Measurements from ENCODE around the gene NT5C1B. TPM values are rescaled to one million over a fixed set of nuclear protein-coding genes. Genes with fewer than 3 reads are reported as not detected.
A peak's percentile ranks its signal among the peaks of the same experiment; 100 is the strongest.

NT5C1B gene
- total RNA-seq, 2 donors from 2014 or later = not detected

- H3K27ac Mint-ChIP-seq = no peak overlapping the region
- no peaks in the 10 kb centered on the region for H3K36me3 Mint-ChIP-seq (ENCODE audit: low read depth)
- H3K27me3 Mint-ChIP-seq = no peaks in the 10 kb centered on the region
- H3K9me3 Mint-ChIP-seq = peaks cover 3% of the 10 kb centered on the region
- ATAC-seq (replicated peaks) = no peak
- no peaks in the 10 kb centered on the region for H3K4me1 Mint-ChIP-seq
- H3K4me3 Mint-ChIP-seq = no peak overlapping the region
Observed at GRCh38 chr2:18611184-18611583, 21.8 kb upstream of the NT5C1B start.

GRCh38 chr2:18610651-18611050 lies 21.3 kb upstream of the NT5C1B start:
- Mint-ChIP-seq H3K4me3 (no peak overlapping the region), H3K4me1 (no peaks in the 10 kb centered on the region), H3K9me3 (peaks cover 2% of the 10 kb centered on the region), H3K27ac (no peak overlapping the region), H3K27me3 (no peaks in the 10 kb centered on the region), H3K36me3 (ENCODE audit: low read depth) (no peaks in the 10 kb centered on the region)
- ATAC-seq (replicated peaks) = no peak

DNA sequence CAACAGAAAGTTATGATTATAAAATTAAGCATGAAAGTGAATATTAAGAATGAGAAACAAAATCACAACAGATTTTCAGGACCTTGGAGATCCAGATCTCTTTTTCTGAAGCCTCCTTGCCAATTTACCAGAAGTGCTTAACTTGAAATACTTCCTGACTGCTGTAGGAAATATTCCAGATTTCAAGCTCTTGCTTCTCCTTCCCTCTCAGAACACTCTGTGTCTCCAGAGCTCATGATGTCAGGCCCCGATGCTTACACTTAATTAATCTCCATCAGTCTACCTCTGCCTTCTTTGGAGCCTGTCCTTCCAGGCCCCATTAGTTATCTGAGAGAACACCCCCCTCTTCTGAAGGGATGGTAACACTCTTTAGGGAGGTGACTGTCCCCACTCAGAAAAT lies 20.7 kb upstream of the NT5C1B start:
- no peaks in the 10 kb centered on the region for H3K36me3 Mint-ChIP-seq (ENCODE audit: low read depth)
- H3K4me1 Mint-ChIP-seq = no peaks in the 10 kb centered on the region
- H3K4me3 Mint-ChIP-seq = no peak overlapping the region
- ATAC-seq (replicated peaks) = no peak
- no peaks in the 10 kb centered on the region for H3K9me3 Mint-ChIP-seq
- H3K27me3 Mint-ChIP-seq = no peaks in the 10 kb centered on the region
- no peak overlapping the region for H3K27ac Mint-ChIP-seq

GRCh38 chr2:18605115-18605514 lies 15.7 kb upstream of the NT5C1B start:
- no peaks in the 10 kb centered on the region for H3K27me3 Mint-ChIP-seq
- no peak overlapping the region for H3K27ac Mint-ChIP-seq
- H3K9me3 Mint-ChIP-seq = no peaks in the 10 kb centered on the region
- no peak overlapping the region for H3K4me3 Mint-ChIP-seq
- no peaks in the 10 kb centered on the region for H3K4me1 Mint-ChIP-seq
- no peaks in the 10 kb centered on the region for H3K36me3 Mint-ChIP-seq (ENCODE audit: low read depth)
- peak; percentile 90 for ATAC-seq (replicated peaks)

DNA sequence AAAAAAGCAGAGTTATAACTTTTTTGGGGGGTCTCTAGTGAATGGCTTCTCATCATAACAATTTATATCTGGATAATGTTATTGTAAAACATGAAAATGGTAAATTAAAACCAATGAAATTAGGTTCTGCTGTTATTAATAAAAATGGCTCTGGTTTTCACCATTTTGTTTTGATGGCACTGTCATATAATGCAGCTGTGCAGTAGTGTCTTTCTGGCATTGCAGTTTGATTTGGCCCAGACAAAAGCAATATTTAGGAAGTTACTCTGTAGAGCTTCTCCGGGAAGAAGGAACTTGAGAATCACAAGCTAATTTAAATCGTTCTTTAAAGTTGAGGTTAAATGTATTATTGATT lies 15.1 kb upstream of the NT5C1B start:
- no peak overlapping the region for H3K4me3 Mint-ChIP-seq
- no peaks in the 10 kb centered on the region for H3K27me3 Mint-ChIP-seq
- no peaks in the 10 kb centered on the region for H3K36me3 Mint-ChIP-seq (ENCODE audit: low read depth)
- no peaks in the 10 kb centered on the region for H3K4me1 Mint-ChIP-seq
- H3K27ac Mint-ChIP-seq = no peak overlapping the region
- no peaks in the 10 kb centered on the region for H3K9me3 Mint-ChIP-seq
- ATAC-seq (replicated peaks) = no peak

DNA sequence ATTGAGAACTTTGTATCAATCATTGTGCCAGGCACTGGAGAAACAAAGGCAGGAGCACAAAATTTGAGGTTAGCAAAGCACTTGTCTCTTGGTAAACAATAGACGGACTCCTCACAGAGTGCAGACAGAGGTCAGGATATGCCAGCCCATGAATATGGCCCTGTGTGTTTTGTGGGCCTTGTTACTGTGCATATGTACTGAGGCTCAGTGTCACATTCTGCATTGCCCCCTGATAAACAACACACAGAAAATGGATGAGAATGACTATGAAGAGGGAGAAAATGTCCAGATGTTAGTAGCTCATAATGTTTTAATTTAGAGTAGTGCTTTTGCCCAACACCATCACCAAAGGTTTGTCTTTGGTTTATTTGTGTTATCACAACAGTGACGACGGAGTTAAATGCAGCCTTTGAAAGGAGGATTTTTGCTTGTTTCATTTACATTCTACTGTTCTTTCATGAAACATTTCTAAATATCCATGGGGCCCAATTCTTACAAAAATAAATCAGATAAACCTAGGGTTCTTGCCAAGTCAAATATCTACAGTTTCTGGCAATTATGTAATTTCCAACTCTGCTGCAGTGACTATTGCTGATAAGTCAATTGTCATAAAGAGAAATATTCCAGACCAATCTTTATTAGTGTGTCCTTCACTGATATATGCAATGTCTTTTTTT lies 14.6 kb upstream of the NT5C1B start:
- no peaks in the 10 kb centered on the region for H3K27me3 Mint-ChIP-seq
- H3K9me3 Mint-ChIP-seq = no peaks in the 10 kb centered on the region
- H3K27ac Mint-ChIP-seq = no peak overlapping the region
- no peak overlapping the region for H3K4me3 Mint-ChIP-seq
- H3K4me1 Mint-ChIP-seq = no peaks in the 10 kb centered on the region
- no peak for ATAC-seq (replicated peaks)
- no peaks in the 10 kb centered on the region for H3K36me3 Mint-ChIP-seq (ENCODE audit: low read depth)

GRCh38 chr2:18602298-18602697 lies 12.9 kb upstream of the NT5C1B start:
- Mint-ChIP-seq H3K4me3 (no peak overlapping the region), H3K9me3 (no peaks in the 10 kb centered on the region), H3K4me1 (no peaks in the 10 kb centered on the region), H3K36me3 (ENCODE audit: low read depth) (no peaks in the 10 kb centered on the region), H3K27me3 (no peaks in the 10 kb centered on the region), H3K27ac (no peak overlapping the region)
- no peak for ATAC-seq (replicated peaks)

DNA sequence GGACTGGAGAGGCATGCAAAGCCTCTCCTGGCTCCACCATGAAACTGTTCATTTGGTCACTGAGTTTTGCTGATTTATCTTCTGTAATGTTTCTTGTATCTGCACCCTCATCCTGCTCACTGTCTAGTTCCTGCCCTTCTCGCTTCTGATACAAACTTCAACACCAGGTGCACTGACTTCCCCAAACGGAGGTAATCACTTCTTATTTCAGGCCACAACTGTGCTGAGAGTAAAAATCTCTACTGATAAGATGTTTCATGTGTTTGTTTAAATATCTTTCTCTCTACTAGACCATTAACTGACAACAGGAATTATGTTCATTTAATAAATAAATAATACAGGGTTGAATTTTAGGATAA lies 10.9 kb upstream of the NT5C1B start:
- Mint-ChIP-seq H3K27ac (no peak overlapping the region), H3K4me1 (no peaks in the 10 kb centered on the region), H3K9me3 (no peaks in the 10 kb centered on the region), H3K36me3 (ENCODE audit: low read depth) (no peaks in the 10 kb centered on the region), H3K27me3 (no peaks in the 10 kb centered on the region), H3K4me3 (no peak overlapping the region)
- no peak for ATAC-seq (replicated peaks)

DNA sequence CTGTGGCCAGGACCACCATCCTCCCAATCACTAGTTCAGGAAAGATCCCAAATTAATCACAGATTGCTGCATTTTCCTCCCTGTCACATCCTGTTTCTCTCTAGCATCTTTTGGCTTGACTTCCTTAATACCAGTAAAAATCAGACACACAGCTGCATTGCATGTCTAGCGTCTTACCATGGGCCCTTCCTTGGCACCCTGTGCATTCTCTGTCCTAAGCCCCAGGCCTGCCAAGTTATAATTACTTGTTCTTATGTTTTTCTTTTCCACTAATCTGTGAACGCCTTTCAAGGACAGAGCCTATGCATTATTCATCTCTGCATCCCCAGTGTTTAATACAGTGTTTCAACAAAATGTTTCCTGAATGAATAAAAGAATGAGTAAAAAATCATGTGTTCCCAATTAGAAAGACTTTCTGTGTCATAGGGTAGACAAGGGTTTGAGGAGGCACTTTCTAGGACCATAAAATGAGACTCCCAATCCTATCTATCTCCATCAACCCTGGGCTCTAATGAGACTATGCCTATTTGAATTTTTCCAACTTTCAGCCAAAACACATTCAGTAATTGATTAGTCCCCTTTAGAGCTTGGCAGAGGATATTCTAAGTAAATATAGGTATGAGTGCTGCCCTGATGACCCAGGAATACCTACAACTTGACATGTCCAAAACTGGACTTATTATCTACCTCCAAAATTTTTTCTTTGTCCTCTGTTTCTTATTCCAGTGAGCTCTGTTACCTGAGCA lies 10.3 kb upstream of the NT5C1B start:
- no peak overlapping the region for H3K27ac Mint-ChIP-seq
- H3K27me3 Mint-ChIP-seq = no peaks in the 10 kb centered on the region
- ATAC-seq (replicated peaks) = no peak
- H3K36me3 Mint-ChIP-seq (ENCODE audit: low read depth) = no peaks in the 10 kb centered on the region
- H3K4me1 Mint-ChIP-seq = no peaks in the 10 kb centered on the region
- H3K9me3 Mint-ChIP-seq = no peaks in the 10 kb centered on the region
- H3K4me3 Mint-ChIP-seq = no peak overlapping the region

- no peaks in the 10 kb centered on the region for H3K27me3 Mint-ChIP-seq
- ATAC-seq (replicated peaks) = no peak
- no peak overlapping the region for H3K4me3 Mint-ChIP-seq
- no peaks in the 10 kb centered on the region for H3K4me1 Mint-ChIP-seq
- H3K36me3 Mint-ChIP-seq (ENCODE audit: low read depth) = no peaks in the 10 kb centered on the region
- H3K27ac Mint-ChIP-seq = no peak overlapping the region
- no peaks in the 10 kb centered on the region for H3K9me3 Mint-ChIP-seq
Observed at GRCh38 chr2:18598848-18599484, 9.6 kb upstream of the NT5C1B start.

GRCh38 chr2:18597618-18598017 lies 8.2 kb upstream of the NT5C1B start:
- H3K4me1 Mint-ChIP-seq = no peaks in the 10 kb centered on the region
- no peak for ATAC-seq (replicated peaks)
- no peaks in the 10 kb centered on the region for H3K27me3 Mint-ChIP-seq
- no peak overlapping the region for H3K27ac Mint-ChIP-seq
- no peak overlapping the region for H3K4me3 Mint-ChIP-seq
- H3K36me3 Mint-ChIP-seq (ENCODE audit: low read depth) = no peaks in the 10 kb centered on the region
- H3K9me3 Mint-ChIP-seq = no peaks in the 10 kb centered on the region

- Mint-ChIP-seq H3K27me3 (no peaks in the 10 kb centered on the region), H3K36me3 (ENCODE audit: low read depth) (no peaks in the 10 kb centered on the region), H3K9me3 (no peaks in the 10 kb centered on the region), H3K27ac (no peak overlapping the region), H3K4me1 (no peaks in the 10 kb centered on the region), H3K4me3 (no peak overlapping the region)
- no peak for ATAC-seq (replicated peaks)
Observed at GRCh38 chr2:18596993-18597392, 7.6 kb upstream of the NT5C1B start.

GRCh38 chr2:18593496-18593895 lies 4.1 kb upstream of the NT5C1B start:
- H3K4me1 Mint-ChIP-seq = no peaks in the 10 kb centered on the region
- H3K27ac Mint-ChIP-seq = no peak overlapping the region
- no peak for ATAC-seq (replicated peaks)
- H3K27me3 Mint-ChIP-seq = no peaks in the 10 kb centered on the region
- no peaks in the 10 kb centered on the region for H3K9me3 Mint-ChIP-seq
- H3K36me3 Mint-ChIP-seq (ENCODE audit: low read depth) = no peaks in the 10 kb centered on the region
- no peak overlapping the region for H3K4me3 Mint-ChIP-seq

GRCh38 chr2:18592372-18592771 lies 3.0 kb upstream of the NT5C1B start:
- Mint-ChIP-seq H3K4me1 (no peaks in the 10 kb centered on the region), H3K36me3 (ENCODE audit: low read depth) (no peaks in the 10 kb centered on the region), H3K27ac (no peak overlapping the region), H3K27me3 (no peaks in the 10 kb centered on the region), H3K9me3 (no peaks in the 10 kb centered on the region), H3K4me3 (no peak overlapping the region)
- ATAC-seq (replicated peaks) = no peak

GRCh38 chr2:18588802-18589201 lies 567 bp downstream of the NT5C1B start:
- Mint-ChIP-seq H3K9me3 (no peaks in the 10 kb centered on the region), H3K27ac (no peak overlapping the region), H3K4me3 (no peak overlapping the region), H3K27me3 (no peaks in the 10 kb centered on the region), H3K36me3 (ENCODE audit: low read depth) (no peaks in the 10 kb centered on the region), H3K4me1 (no peaks in the 10 kb centered on the region)
- no peak for ATAC-seq (replicated peaks)

All from activated T-helper 17 cell treated with anti-CD3 and anti-CD28 coated beads, Interleukin-2, amount 50 U/mL, for 72 hours (primary cell).